K562 (cell line): ENCODE results near the gene ZNF140. TPM values are rescaled to one million over a fixed set of nuclear protein-coding genes. Genes with fewer than 3 reads are reported as not detected.

Experiments
- FOSL1 ChIP-seq: fragments of 200-800 bp; sonication (Bioruptor generic); conservative IDR thresholded peaks from 2 replicates; pipeline ENCODE4 v1.6.1; 2016; ENCODE audit warnings: missing genetic modification characterization, missing compliant biosample characterization
- GATAD2B ChIP-seq: fragments of 450-650 bp; IDR thresholded peaks from 2 replicates; pipeline ENCODE4 v1.6.1; 2017; ENCODE audit warnings: mild to moderate bottlenecking, borderline replicate concordance
- PYGO2 ChIP-seq: fragments of 450-650 bp; IDR thresholded peaks from 2 replicates; pipeline ENCODE4 v1.6.1; 2016; ENCODE audit warnings: mild to moderate bottlenecking, missing genetic modification characterization, moderate library complexity, missing compliant biosample characterization
- RAD51 ChIP-seq: fragments of 450-650 bp; IDR thresholded peaks from 2 replicates; pipeline ENCODE4 v1.7.1; 2016; ENCODE audit warnings: low read depth, mild to moderate bottlenecking, borderline replicate concordance
- RBM22 ChIP-seq: fragments of 200-400 bp; formaldehyde crosslinking; IDR thresholded peaks from 2 replicates; pipeline ENCODE4 v1.6.1; 2018; ENCODE audit warnings: low read length, low read depth; ENCODE audit not compliant: poor library complexity, severe bottlenecking
- TEAD4 ChIP-seq, 2 experiments: sonication (generic) in 1 of 2; formaldehyde crosslinking in 1 of 2; IDR thresholded peaks; 2 replicates each; pipeline versions ENCODE4 v1.6.1 to v1.8.0; 2012 to 2022; ENCODE audit warnings: borderline replicate concordance in 1 of 2, inconsistent platforms in 1 of 2, low read length in 1 of 2, mild to moderate bottlenecking in 1 of 2, missing genetic modification reagents in 1 of 2
- ZC3H8 ChIP-seq: fragments of 450-650 bp; IDR thresholded peaks from 2 replicates; pipeline ENCODE4 v1.6.1; 2017
- ZNF217 ChIP-seq: sonication (generic); formaldehyde crosslinking; IDR thresholded peaks from 2 replicates; pipeline ENCODE4 v1.8.0; 2022; ENCODE audit warnings: mild to moderate bottlenecking, missing genetic modification reagents
- polyA plus RNA-seq, 8 experiments: library from polyadenylated mRNA; depleted of rRNA in 4 of 8; stranded (reverse) in 5 of 8; unstranded in 3 of 8; fragments of >200 nt; fragmentation: Nextera tagmentation in 2 of 8; fragmentation: Illumina TruSeq in 1 of 8; extraction: Ambion mirVana in 2 of 8; extraction: Trizol in 1 of 8; gene quantifications; 2 replicates each; pipeline versions ENCODE4 v1.2.1 to v1.2.3, GENCODE V29; 2011 to 2014; ENCODE audit warnings: inconsistent platforms in 1 of 8, missing spikeins in 1 of 8
- total RNA-seq, 7 experiments: library from RNA; depleted of rRNA in 6 of 7; stranded (reverse); fragments of >200 nt in 6 of 7; fragmentation: Illumina TruSeq in 2 of 7; extraction: Trizol in 2 of 7; gene quantifications; 2 replicates each; pipeline versions ENCODE4 v1.2.1 to v1.2.3, GENCODE V29; 2011 to 2021; ENCODE audit warnings: low replicate concordance in 1 of 7
- TF ChIP-seq, protein P1 (sequence below): fragments of 450-650 bp; IDR thresholded peaks from 2 replicates; pipeline ENCODE4 v1.6.1; 2018; ENCODE audit warnings: mild to moderate bottlenecking, low read depth; ENCODE audit not compliant: partially characterized antibody

ZNF140 gene
- total and polyA plus RNA-seq, 9 of the 15 experiments (the other 6 are each of a cell fraction or from before 2014, with no cell fraction given): 1.6 to 10.9 (median 5.3) TPM

DNA sequence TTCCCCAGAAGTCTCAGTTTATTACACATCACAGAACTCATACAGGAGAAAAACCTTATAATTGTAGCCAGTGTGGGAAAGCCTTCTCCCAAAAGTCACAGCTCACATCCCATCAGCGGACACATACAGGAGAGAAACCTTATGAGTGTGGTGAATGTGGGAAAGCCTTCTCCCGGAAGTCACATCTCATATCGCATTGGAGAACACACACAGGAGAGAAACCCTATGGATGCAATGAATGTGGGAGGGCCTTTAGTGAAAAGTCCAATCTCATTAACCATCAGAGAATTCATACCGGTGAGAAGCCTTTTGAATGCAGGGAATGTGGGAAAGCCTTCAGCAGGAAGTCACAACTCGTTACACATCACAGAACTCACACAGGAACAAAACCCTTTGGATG is 23.3 kb upstream of the ZNF140 start (continued):
- TF ChIP-seq, protein P1, sequence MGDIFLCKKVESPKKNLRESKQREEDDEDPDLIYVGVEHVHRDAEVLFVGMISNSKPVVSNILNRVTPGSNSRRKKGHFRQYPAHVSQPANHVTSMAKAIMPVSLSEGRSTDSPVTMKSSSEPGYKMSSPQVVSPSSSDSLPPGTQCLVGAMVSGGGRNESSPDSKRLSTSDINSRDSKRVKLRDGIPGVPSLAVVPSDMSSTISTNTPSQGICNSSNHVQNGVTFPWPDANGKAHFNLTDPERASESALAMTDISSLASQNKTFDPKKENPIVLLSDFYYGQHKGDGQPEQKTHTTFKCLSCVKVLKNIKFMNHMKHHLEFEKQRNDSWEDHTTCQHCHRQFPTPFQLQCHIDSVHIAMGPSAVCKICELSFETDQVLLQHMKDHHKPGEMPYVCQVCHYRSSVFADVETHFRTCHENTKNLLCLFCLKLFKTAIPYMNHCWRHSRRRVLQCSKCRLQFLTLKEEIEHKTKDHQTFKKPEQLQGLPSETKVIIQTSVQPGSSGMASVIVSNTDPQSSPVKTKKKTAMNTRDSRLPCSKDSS: peak; percentile 62
- TF ChIP-seq ZNF217 (CRISPR knock-in tag) (no peak), RBM22 (no peak), PYGO2 (tag) (no peak), ZC3H8 (no peak), GATAD2B (no peak), TEAD4 (IDR thresholded peaks at IDR 0.05; ENCODE audit: low read length) (no peak), TEAD4 (CRISPR knock-in tag; IDR thresholded peaks at IDR 0.05; ENCODE audit: borderline replicate concordance) (no peak), RAD51 (no peak), FOSL1 (tag) (no peak)
